ENCODE data around the gene PTN. TPM values are rescaled to one million over a fixed set of nuclear protein-coding genes. Genes with fewer than 3 reads are reported as not detected.

Gene PTN
- total RNA-seq, 3 donors from 2014 or later: 0.48 to 343 (median 51.1) TPM

GRCh38 chr7:137328373-137329120 is 15.0 kb downstream of the PTN start:
- peak overlapping the region; percentile 71 to 74 for H3K27ac ChIP-seq
- no peaks in the 10 kb centered on the region for H3K27me3 ChIP-seq
- H3K36me3 ChIP-seq: no peaks in the 10 kb centered on the region
- intact Hi-C loops (cut with DNase I; ENCODE audit: low total_unique reads): loop anchor here (1.0 kb wide), 1 partner anchor 15 kb away; no protein-coding TSS in a partner anchor
- H3K4me3 ChIP-seq: no peak overlapping the region
- no peaks in the 10 kb centered on the region for H3K9me3 ChIP-seq
- no peak for DNase-seq (ENCODE audit: low spot score in 2 of 2)
- TF ChIP-seq, protein P1, sequence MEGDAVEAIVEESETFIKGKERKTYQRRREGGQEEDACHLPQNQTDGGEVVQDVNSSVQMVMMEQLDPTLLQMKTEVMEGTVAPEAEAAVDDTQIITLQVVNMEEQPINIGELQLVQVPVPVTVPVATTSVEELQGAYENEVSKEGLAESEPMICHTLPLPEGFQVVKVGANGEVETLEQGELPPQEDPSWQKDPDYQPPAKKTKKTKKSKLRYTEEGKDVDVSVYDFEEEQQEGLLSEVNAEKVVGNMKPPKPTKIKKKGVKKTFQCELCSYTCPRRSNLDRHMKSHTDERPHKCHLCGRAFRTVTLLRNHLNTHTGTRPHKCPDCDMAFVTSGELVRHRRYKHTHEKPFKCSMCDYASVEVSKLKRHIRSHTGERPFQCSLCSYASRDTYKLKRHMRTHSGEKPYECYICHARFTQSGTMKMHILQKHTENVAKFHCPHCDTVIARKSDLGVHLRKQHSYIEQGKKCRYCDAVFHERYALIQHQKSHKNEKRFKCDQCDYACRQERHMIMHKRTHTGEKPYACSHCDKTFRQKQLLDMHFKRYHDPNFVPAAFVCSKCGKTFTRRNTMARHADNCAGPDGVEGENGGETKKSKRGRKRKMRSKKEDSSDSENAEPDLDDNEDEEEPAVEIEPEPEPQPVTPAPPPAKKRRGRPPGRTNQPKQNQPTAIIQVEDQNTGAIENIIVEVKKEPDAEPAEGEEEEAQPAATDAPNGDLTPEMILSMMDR (IDR thresholded peaks at IDR 0.05): no peak
- TF ChIP-seq POLR2AphosphoS5 (IDR thresholded peaks at IDR 0.05) (no peak), POLR2A (IDR thresholded peaks at IDR 0.05) (no peak)
- no peaks in the 10 kb centered on the region for H3K4me1 ChIP-seq

- no peaks in the 10 kb centered on the region for H3K36me3 ChIP-seq
- intact Hi-C loops (cut with DNase I; ENCODE audit: low total_unique reads): no loop called here
- no peak overlapping the region for H3K4me3 ChIP-seq
- no peak overlapping the region for H3K27ac ChIP-seq
- H3K4me1 ChIP-seq: no peaks in the 10 kb centered on the region
- no peaks in the 10 kb centered on the region for H3K9me3 ChIP-seq
- H3K27me3 ChIP-seq: no peaks in the 10 kb centered on the region
- no peak for TF ChIP-seq POLR2A (IDR thresholded peaks at IDR 0.05)
- TF ChIP-seq, protein P1 (IDR thresholded peaks at IDR 0.05): no peak
- TF ChIP-seq POLR2AphosphoS5 (IDR thresholded peaks at IDR 0.05): no peak
- DNase-seq (ENCODE audit: low spot score in 2 of 2): no peak
Measured at GRCh38 chr7:137325927-137326326, 17.6 kb downstream of the PTN start.

- no peaks in the 10 kb centered on the region for H3K9me3 ChIP-seq
- H3K4me1 ChIP-seq: no peaks in the 10 kb centered on the region
- intact Hi-C loops (cut with DNase I; ENCODE audit: low total_unique reads): no loop called here
- no peak overlapping the region for H3K4me3 ChIP-seq
- H3K27ac ChIP-seq: peak overlapping the region in 1 of 2 donors; percentile 11
- TF ChIP-seq POLR2AphosphoS5 (IDR thresholded peaks at IDR 0.05) (no peak), POLR2A (IDR thresholded peaks at IDR 0.05) (no peak)
- TF ChIP-seq, protein P1 (IDR thresholded peaks at IDR 0.05): no peak
- no peak for DNase-seq (ENCODE audit: low spot score in 2 of 2)
- H3K36me3 ChIP-seq: no peaks in the 10 kb centered on the region
- H3K27me3 ChIP-seq: no peaks in the 10 kb centered on the region
Measured at GRCh38 chr7:137324796-137325696, 18.5 kb downstream of the PTN start.

GRCh38 chr7:137316648-137317353 is 26.7 kb downstream of the PTN start:
- H3K9me3 ChIP-seq: no peaks in the 10 kb centered on the region
- H3K27me3 ChIP-seq: no peaks in the 10 kb centered on the region
- no peak for DNase-seq (ENCODE audit: low spot score in 2 of 2)
- intact Hi-C loops (cut with DNase I; ENCODE audit: low total_unique reads): no loop called here
- H3K36me3 ChIP-seq: no peaks in the 10 kb centered on the region
- H3K4me3 ChIP-seq: no peak overlapping the region
- H3K4me1 ChIP-seq: no peaks in the 10 kb centered on the region
- H3K27ac ChIP-seq: no peak overlapping the region
- no peak for TF ChIP-seq POLR2A (IDR thresholded peaks at IDR 0.05)

DNA sequence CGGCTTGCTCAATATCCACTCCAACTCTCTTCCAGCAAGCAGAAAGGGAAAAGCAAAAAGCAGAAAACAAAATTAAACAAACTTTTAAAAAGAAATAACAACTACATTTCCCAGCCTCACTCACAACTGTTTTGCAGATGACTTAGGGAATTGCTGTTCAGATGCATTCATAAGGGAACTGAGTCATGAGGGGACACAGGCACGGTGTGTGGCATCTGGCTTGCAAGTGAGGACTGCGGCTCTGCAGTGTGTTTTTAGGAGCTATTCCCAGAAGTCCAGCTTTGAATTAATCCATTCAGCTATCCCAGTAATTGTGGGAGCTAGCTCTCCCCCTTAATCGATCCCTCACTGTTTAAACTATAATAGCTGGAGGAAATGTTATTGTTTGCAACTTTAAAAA is 30.3 kb downstream of the PTN start:
- intact Hi-C loops (cut with DNase I; ENCODE audit: low total_unique reads): loop anchor here (1.0 kb wide), 1 partner anchor 16 kb away; no protein-coding TSS in a partner anchor
- TF ChIP-seq POLR2AphosphoS5 (IDR thresholded peaks at IDR 0.05) (no peak), POLR2A (IDR thresholded peaks at IDR 0.05) (no peak)
- TF ChIP-seq, protein P1 (IDR thresholded peaks at IDR 0.05): no peak
- H3K4me3 ChIP-seq: no peak overlapping the region
- no peaks in the 10 kb centered on the region for H3K27me3 ChIP-seq
- H3K36me3 ChIP-seq: no peaks in the 10 kb centered on the region
- no peak for DNase-seq (ENCODE audit: low spot score in 2 of 2)
- no peaks in the 10 kb centered on the region for H3K9me3 ChIP-seq
- no peaks in the 10 kb centered on the region for H3K4me1 ChIP-seq
- H3K27ac ChIP-seq: peak overlapping the region in 1 of 2 donors; percentile 13

Measured in breast epithelium (tissue), 4 donors.